ENCODE measurements around the gene PPT2.
"Not testable (repeated sequence)": the region's sequence is repeated elsewhere in the genome, so short reads cannot be mapped to it uniquely, and the experiment has no call there.

Gene PPT2

DNA sequence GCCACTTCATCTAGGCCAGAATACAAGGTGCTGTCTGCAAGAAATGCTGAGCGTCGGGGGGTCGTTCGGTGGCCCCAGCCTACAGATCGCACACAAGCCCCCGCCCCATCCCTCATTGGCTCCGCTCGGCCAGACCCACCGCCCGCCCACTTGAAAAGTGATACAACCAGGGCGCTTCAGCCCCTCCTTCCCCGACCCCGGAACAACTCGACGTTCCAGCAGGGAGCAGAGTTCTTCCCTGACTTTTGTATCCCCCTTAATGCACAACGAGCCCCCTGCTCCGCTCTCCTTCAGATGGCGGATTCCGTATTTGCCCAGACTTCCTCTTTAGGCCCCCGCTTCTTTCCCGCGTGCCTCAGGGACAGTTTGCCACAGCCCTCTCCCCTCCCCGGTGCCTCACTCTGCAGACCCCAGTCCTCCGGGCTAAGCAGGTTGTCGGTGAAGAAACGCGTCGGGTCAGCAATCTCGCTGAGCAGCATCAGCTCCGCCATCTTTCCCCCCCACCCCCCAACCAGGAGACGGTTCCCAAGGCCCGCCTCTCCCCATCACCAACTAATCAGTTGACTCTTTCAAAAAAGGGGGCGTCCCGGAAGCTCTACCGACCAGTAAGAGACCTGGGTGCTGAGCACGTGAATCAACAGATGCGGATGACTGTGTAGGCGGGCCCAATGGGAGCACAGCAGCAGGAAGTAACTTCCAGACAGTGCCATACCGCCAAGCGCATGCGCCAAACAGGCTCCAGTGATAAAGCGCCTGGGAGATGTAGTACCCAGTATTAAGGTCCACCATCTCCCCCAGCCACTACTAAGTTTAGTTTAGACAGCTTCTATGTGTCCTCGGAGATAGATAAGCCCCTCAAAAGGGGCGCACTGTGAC lies 26.0 kb upstream of the PPT2 start, which contains the start of gene ATF6B:
Gene ATF6B (minus strand): TSS at position 530 of the 876 bp plus-strand sequence. CDS start 39 bp downstream, at position 491.
- peak; percentile 95 for DNase-seq (ENCODE audit: low read depth)

DNA sequence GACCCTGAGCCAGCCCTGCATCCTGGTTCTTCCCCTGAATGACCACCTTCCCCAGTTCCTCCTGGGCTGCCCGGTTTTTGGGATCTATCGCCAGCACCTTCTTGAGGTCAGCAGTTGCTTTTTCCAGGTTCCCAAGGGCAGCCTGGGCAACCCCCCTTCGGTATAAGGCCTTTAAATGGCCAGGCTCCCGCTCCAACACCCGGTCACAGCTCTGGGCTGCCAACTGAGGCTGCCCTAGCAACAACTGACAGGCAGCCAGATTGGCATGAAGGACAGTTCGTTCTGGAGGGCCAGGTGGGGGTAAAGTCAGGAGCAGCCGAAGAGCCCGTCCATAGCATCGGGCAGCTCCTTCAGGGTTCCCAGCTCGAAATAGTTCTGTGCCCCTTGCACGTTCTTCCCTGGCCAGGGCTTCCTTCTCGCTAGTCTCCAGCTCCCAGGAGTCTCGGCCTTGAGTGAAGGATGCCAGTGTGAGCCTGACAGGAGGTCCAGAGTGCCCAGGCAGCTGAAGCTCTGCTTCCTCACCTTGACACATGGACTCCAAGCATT lies 25.1 kb upstream of the PPT2 start:
- DNase-seq (ENCODE audit: low read depth): no peak

- no peak for DNase-seq (ENCODE audit: low read depth)
Measured at GRCh38 chr6:32129297-32130088, 24.4 kb upstream of the PPT2 start.

DNA sequence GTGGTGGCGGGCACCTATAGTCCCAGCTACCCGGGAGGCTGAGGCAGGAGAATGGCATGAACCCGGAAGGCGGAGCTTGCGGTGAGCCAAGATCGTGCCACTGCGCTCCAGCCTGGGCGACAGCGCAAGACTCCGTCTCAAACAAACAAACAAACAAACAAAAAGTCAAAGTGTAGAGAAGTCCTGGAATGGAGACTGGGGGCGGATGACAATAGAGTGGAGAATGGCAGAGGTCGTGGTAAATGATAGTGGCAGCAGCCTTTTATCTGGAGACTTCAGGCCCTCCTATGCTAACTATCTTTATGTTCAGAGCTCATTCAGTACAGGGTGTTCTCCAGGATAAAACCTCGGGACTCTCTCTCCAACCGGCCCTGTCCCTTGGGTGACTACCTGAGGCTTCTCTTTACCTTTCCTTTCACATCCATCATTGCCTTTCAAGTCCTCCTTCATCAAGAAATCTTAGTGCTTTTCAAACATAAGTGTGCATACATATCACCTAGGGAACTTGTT lies 22.4 kb upstream of the PPT2 start:
- DNase-seq (ENCODE audit: low read depth): no peak

GRCh38 chr6:32132110-32132509 lies 21.8 kb upstream of the PPT2 start:
- DNase-seq (ENCODE audit: low read depth): no peak

DNA sequence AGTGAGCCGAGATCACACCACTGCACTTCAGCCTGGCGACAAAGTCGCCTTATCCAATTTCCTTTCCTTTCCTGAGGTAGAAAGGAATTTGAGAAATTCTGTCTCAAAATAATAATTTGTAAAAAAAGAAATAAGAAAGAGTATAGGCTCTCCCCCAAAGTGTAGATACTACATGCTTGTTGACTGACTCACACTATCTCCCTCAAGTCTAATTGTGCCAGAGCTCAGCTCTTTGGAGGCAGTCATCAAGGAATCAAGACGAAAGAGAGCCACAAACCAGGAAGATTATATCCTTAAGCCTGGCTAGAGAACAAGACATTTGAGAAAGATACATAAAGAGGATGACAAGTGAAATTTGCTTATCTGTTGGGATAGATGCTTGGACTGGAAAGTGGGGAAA lies 20.2 kb upstream of the PPT2 start:
- DNase-seq (ENCODE audit: low read depth): no peak

DNA sequence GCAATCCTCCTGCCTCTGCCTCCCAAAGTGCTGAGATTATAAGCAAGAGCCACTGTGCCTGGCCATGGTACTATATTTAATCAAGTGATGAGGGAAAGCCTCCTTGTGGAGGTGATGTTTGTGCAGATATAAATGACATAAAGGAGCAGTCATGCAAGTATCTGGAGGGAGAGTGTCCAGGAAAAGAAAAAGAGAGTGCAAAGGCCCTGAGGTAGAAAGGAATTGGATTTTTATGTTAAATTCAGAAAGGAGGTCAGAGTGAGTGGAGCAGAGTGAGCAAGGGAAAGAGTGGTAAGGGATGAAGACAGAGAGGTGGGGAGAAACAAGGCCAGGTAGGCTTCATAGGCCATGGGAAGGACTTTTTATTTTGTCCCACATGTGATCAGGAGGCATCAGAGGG lies 16.5 kb upstream of the PPT2 start:
- no peak for DNase-seq (ENCODE audit: low read depth)

DNA sequence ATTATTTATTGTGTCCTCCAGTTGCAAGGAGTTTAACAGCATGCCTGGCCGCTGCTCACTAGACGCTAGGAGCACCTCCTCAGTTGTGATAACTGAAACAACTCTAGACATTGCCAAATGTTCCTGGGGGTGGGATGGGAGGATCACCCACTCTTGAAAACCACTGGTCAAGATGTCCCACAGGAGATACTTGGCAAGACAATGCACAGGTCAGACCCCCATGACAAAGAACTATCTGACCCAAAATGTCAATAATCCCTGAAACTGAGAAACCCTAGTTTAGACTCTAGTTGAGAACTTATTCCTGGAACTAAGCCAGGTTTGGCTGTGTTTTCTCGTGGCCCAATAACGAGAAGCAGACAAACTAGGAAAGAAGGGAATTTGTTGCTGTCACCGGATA lies 14.4 kb upstream of the PPT2 start:
- DNase-seq (ENCODE audit: low read depth): no peak

GRCh38 chr6:32140420-32141046 lies 13.4 kb upstream of the PPT2 start:
- DNase-seq (ENCODE audit: low read depth): no peak

GRCh38 chr6:32144238-32144637 lies 9.7 kb upstream of the PPT2 start:
- not testable (repeated sequence) for DNase-seq (ENCODE audit: low read depth)

GRCh38 chr6:32146287-32146686 lies 7.7 kb upstream of the PPT2 start:
- DNase-seq (ENCODE audit: low read depth): no peak

DNA sequence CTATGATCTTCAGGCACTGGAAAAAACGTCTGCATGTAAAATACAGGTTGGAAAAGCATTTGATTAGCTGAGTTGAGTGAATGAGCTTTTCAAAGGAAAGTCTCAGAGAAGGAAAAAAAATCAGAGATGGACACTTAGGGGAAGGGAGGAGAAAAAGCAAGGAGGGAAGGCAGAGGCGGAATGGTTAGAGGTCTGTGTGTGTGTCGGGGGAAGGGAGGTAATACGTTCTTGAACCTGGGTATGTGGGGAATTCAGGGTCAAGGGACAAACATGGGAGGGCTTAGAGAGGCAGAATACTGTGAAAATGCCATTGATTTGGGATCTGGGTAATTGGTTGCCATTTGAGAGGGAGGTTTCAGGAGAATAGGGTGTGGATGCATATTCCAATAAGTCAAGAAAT lies 7.3 kb upstream of the PPT2 start:
- no peak for DNase-seq (ENCODE audit: low read depth)

GRCh38 chr6:32147401-32148132 lies 6.4 kb upstream of the PPT2 start:
- no peak for DNase-seq (ENCODE audit: low read depth)

- DNase-seq (ENCODE audit: low read depth): peak; percentile 47
Measured at GRCh38 chr6:32148289-32149091, 5.5 kb upstream of the PPT2 start.

GRCh38 chr6:32149092-32149755 lies 4.7 kb upstream of the PPT2 start:
- no peak for DNase-seq (ENCODE audit: low read depth)

DNA sequence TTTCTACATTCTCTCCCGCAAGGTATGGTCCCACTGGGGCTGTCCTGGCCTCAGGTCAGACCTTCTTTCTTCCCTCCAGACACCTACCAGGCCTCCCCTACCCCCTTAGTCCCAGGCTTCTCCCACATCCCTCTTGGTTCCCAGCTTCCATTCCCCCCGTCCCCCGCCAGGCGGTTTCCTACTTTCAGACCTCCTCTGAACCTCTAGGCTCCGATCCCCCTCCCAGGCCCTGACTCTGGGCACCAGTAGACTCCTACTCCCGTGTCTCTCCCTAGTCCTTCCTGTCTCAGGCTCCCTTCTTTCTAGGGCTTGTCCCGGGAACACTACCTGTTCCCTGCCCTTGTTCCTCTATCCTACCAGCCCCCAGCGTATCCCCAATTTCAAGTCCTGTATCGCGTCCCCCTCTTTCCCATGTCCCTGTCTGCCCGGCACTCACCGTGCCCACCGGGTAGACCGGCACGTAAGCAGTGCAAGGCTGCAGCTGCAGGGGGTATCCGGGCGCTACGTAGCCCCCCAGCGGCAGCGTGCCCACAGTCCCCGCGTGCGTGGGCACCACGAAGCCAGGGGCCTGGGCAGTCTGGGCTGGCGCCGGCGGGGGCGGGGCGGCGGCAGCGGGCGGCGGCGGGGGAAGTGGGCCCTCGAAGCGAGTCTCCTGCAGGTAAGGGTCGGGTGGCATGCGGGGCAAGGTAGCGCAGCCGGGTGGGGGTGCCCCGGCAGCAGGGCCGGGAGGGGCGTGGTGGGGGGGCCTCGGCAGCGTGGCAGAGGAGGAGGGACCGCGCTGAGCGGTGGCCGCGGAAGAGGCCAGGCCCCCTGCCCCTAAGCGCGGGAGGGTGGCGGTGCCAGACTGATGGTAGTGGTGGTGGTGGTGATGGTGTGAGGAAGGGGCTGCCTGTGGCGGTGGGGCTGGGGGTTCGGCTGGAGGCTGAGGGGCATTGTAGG lies 3.7 kb upstream of the PPT2 start:
- no peak for DNase-seq (ENCODE audit: low read depth)

GRCh38 chr6:32151181-32151862 lies 2.6 kb upstream of the PPT2 start:
- no peak for DNase-seq (ENCODE audit: low read depth)

Data from stimulated activated CD8-positive, alpha-beta memory T cell treated with anti-CD3 and anti-CD28 coated beads, Interleukin-12 subunit alpha, Interleukin-12 subunit beta, amount 100 ng/mL, for 1 hour (primary cell).